NOMO-1 (cell line): ENCODE data around the gene PFDN2.

ENCODE experiments used
- DNase-seq, 2 experiments: peaks; one replicate each; lab custom pipeline; 2025; ENCODE audit not compliant: unreplicated experiment in 2 of 2; lab: John Stamatoyannopoulos, UW

The PFDN2 gene

GRCh38 chr1:161117759-161118581 lies at the start of gene PFDN2, which contains the start of gene NIT1:
TSS of gene PFDN2 (minus strand) at chr1:161118037. CDS start at chr1:161118026, 11 bp downstream.
TSS of gene NIT1 (plus strand) at chr1:161118105. CDS start at chr1:161118177, 72 bp downstream.
- peak; percentile 77 to 86 for DNase-seq

GRCh38 chr1:161166669-161167548 lies 49.1 kb upstream of the PFDN2 start:
- DNase-seq: peak in 1 of 2 experiments; percentile 15

GRCh38 chr1:161165742-161166668 lies 48.2 kb upstream of the PFDN2 start, which contains the start of gene PPOX:
TSS of gene PPOX (plus strand) at chr1:161166426. CDS start at chr1:161166848, 422 bp downstream.
- DNase-seq: peak; percentile 97 to 99

- no peak for DNase-seq
Observed at GRCh38 chr1:161164901-161165610, 47.2 kb upstream of the PFDN2 start.

GRCh38 chr1:161163793-161164192 lies 46.0 kb upstream of the PFDN2 start:
- no peak for DNase-seq

GRCh38 chr1:161162806-161163205 lies 45.0 kb upstream of the PFDN2 start:
- DNase-seq: no peak

- DNase-seq: no peak
Observed at GRCh38 chr1:161162052-161162451, 44.2 kb upstream of the PFDN2 start.

GRCh38 chr1:161161652-161162051 lies 43.8 kb upstream of the PFDN2 start:
- DNase-seq: no peak

- DNase-seq: no peak
Observed at GRCh38 chr1:161160671-161161145, 42.9 kb upstream of the PFDN2 start.

GRCh38 chr1:161159913-161160243 lies 42.0 kb upstream of the PFDN2 start:
- DNase-seq: no peak

GRCh38 chr1:161159087-161159912 lies 41.5 kb upstream of the PFDN2 start, which contains the start of gene USP21:
TSS of gene USP21 (plus strand) at chr1:161159500. CDS start at chr1:161160641, 1,141 bp downstream.
- peak; percentile 77 to 92 for DNase-seq

GRCh38 chr1:161158316-161159010 lies 40.6 kb upstream of the PFDN2 start:
- no peak for DNase-seq

GRCh38 chr1:161157867-161158266 lies 40.0 kb upstream of the PFDN2 start:
- no peak for DNase-seq

- peak; percentile 90 to 92 for DNase-seq
Observed at GRCh38 chr1:161153682-161154337, 36.0 kb upstream of the PFDN2 start, which contains the start of gene UFC1. TSS of gene UFC1 (plus strand) at chr1:161153978. CDS start at chr1:161153998, 20 bp downstream.

GRCh38 chr1:161153176-161153575 lies 35.3 kb upstream of the PFDN2 start:
- no peak for DNase-seq

GRCh38 chr1:161145832-161146231 lies 28.0 kb upstream of the PFDN2 start:
- DNase-seq: no peak

GRCh38 chr1:161140755-161141400 lies 23.0 kb upstream of the PFDN2 start:
- DNase-seq: no peak
